Mucosa of descending colon (tissue), 3 donors: ENCODE data around the gene TMC8. TPM values are rescaled to one million over a fixed set of nuclear protein-coding genes. Genes with fewer than 3 reads are reported as not detected.

Experiments used
- ATAC-seq: fragments of 200-7000 bp; cut with Tn5 transposase; one replicate; pipeline ENCODE4 v1.9.1; 2020; ENCODE audit warnings: mild to moderate bottlenecking, moderate library complexity
- DNase-seq, 3 donors: peaks; one replicate each; pipeline ENCODE4 v3.0.0-alpha.2; 2020
- H3K36me3 ChIP-seq: fragments of 200-600 bp; one replicate; pipeline ENCODE4 v1.8.0; 2021; ENCODE audit warnings: low read depth, mild to moderate bottlenecking
- H3K4me1 ChIP-seq: fragments of 200-600 bp; one replicate; pipeline ENCODE4 v1.8.0; 2021; ENCODE audit warnings: low read depth, mild to moderate bottlenecking
- H3K4me3 ChIP-seq: fragments of 200-600 bp; one replicate; pipeline ENCODE4 v1.8.0; 2021; ENCODE audit warnings: mild to moderate bottlenecking
- H3K9me3 ChIP-seq: fragments of 200-600 bp; one replicate; pipeline ENCODE4 v1.8.0; 2021; ENCODE audit warnings: mild to moderate bottlenecking
- CTCF ChIP-seq: fragments of 200-600 bp; IDR thresholded peaks from one replicate; pipeline ENCODE4 v1.8.0; 2022; ENCODE audit warnings: antibody characterized with exemption, mild to moderate bottlenecking
- intact Hi-C, 2 donors: fragments of 100-400 bp; cut with DNase I in 1 of 2; cut with micrococcal nuclease in 1 of 2; formaldehyde crosslinking; loops; one replicate each; pipeline versions ENCODE4 v1.11.0 to v1.11.1; 2022; cut with DNase I, micrococcal nuclease
- total RNA-seq, 3 donors: library from RNA; stranded (reverse); fragmentation: NEBNext Ultra II Directional in 2 of 3; extraction: Animal tissue kit (Norgen Biotek cat#: 25700) in 2 of 3; gene quantifications; one replicate each; pipeline versions ENCODE4 v1.2.1 to v1.2.4, GENCODE V29; 2021 to 2023
- donor health status: DM: no; HTN: no; CAD: no; lungs with moderate emphysema.
- donor health status: DM: no; HTN: no; CAD: no.
- donor health status: DM: no; HTN: yes; CAD: no.

The TMC8 gene
- total RNA-seq, 3 donors from 2014 or later: 6.0 to 11.4 (median 8.5) TPM

- H3K4me3 ChIP-seq: no peak overlapping the region
- peak in 2 of 3 donors; percentile 48 to 80 for DNase-seq
- no peak for TF ChIP-seq CTCF
- H3K9me3 ChIP-seq: no peaks in the 10 kb centered on the region
- no peaks in the 10 kb centered on the region for H3K36me3 ChIP-seq
- no peak for ATAC-seq
- H3K4me1 ChIP-seq: peaks cover 48% of the 10 kb centered on the region
- intact Hi-C loops: no loop called here
Measured at GRCh38 chr17:78129351-78130089, 1.1 kb upstream of the TMC8 start.

- intact Hi-C loops: no loop called here
- DNase-seq (no peak), ATAC-seq (no peak)
- Histone ChIP-seq H3K36me3 (no peaks in the 10 kb centered on the region), H3K9me3 (no peaks in the 10 kb centered on the region), H3K4me3 (no peak overlapping the region), H3K4me1 (peaks cover 50% of the 10 kb centered on the region)
- no peak for TF ChIP-seq CTCF
Measured at GRCh38 chr17:78130090-78130436, 508 bp upstream of the TMC8 start.

- DNase-seq (peak in 2 of 3 donors; percentile 63 to 71), ATAC-seq (no peak)
- Histone ChIP-seq H3K4me1 (peaks cover 42% of the 10 kb centered on the region), H3K36me3 (no peaks in the 10 kb centered on the region), H3K9me3 (no peaks in the 10 kb centered on the region), H3K4me3 (peak overlapping the region; percentile 11)
- intact Hi-C loops: no loop called here
- TF ChIP-seq CTCF: no peak
Measured at GRCh38 chr17:78131172-78132083, 857 bp downstream of the TMC8 start.

GRCh38 chr17:78132084-78132676, 1.6 kb downstream of the TMC8 start:
- DNase-seq (peak; percentile 67 to 94 (median 82)), ATAC-seq (peak; percentile 36)
- H3K4me3 ChIP-seq: no peak overlapping the region
- intact Hi-C loops: no loop called here
- H3K36me3 ChIP-seq: no peaks in the 10 kb centered on the region
- no peaks in the 10 kb centered on the region for H3K9me3 ChIP-seq
- no peak for TF ChIP-seq CTCF
- H3K4me1 ChIP-seq: peaks cover 39% of the 10 kb centered on the region

GRCh38 chr17:78132767-78133178, 2.2 kb downstream of the TMC8 start:
- intact Hi-C loops: no loop called here
- Histone ChIP-seq H3K4me1 (peaks cover 40% of the 10 kb centered on the region), H3K4me3 (no peak overlapping the region), H3K36me3 (no peaks in the 10 kb centered on the region), H3K9me3 (no peaks in the 10 kb centered on the region)
- TF ChIP-seq CTCF: no peak
- DNase-seq: no peak
- ATAC-seq: no peak
